ENCODE results near the gene MAPKAP1.

The MAPKAP1 gene

GRCh38 chr9:125433461-125434011, 273.5 kb downstream of the MAPKAP1 start:
- DNase-seq: no peak

GRCh38 chr9:125432715-125433385, 274.2 kb downstream of the MAPKAP1 start:
- DNase-seq: no peak

GRCh38 chr9:125431741-125432271, 275.2 kb downstream of the MAPKAP1 start:
- no peak for DNase-seq

GRCh38 chr9:125431012-125431305, 276.0 kb downstream of the MAPKAP1 start:
- no peak for DNase-seq

- no peak for DNase-seq
Measured at GRCh38 chr9:125430161-125431011, 276.6 kb downstream of the MAPKAP1 start.

GRCh38 chr9:125429476-125430160, 277.4 kb downstream of the MAPKAP1 start:
- DNase-seq: no peak

- DNase-seq: no peak
Measured at GRCh38 chr9:125428902-125429467, 278.0 kb downstream of the MAPKAP1 start.

- DNase-seq: no peak
Measured at GRCh38 chr9:125428060-125428901, 278.7 kb downstream of the MAPKAP1 start.

GRCh38 chr9:125427556-125427955, 279.5 kb downstream of the MAPKAP1 start:
- no peak for DNase-seq

GRCh38 chr9:125426926-125427325, 280.1 kb downstream of the MAPKAP1 start:
- no peak for DNase-seq

GRCh38 chr9:125425901-125426515, 281.0 kb downstream of the MAPKAP1 start:
- no peak for DNase-seq

- DNase-seq: no peak
Measured at GRCh38 chr9:125425170-125425897, 281.7 kb downstream of the MAPKAP1 start.

GRCh38 chr9:125423964-125424363, 283.0 kb downstream of the MAPKAP1 start:
- DNase-seq: no peak

GRCh38 chr9:125422853-125423252, 284.2 kb downstream of the MAPKAP1 start:
- DNase-seq: no peak

- no peak for DNase-seq
Measured at GRCh38 chr9:125421591-125422181, 285.3 kb downstream of the MAPKAP1 start.

- DNase-seq: no peak
Measured at GRCh38 chr9:125421166-125421565, 285.8 kb downstream of the MAPKAP1 start.

- no peak for DNase-seq
Measured at GRCh38 chr9:125418404-125418803, 288.6 kb downstream of the MAPKAP1 start.

- DNase-seq: no peak
Measured at GRCh38 chr9:125416517-125416916, 290.5 kb downstream of the MAPKAP1 start.
